SH-SY5Y (cell line): Measurements from ENCODE around the gene GFI1.

ENCODE experiments used
- GATA2 ChIP-seq: IDR thresholded peaks from 2 replicates; pipeline ENCODE4 v1.6.1; 2011; ENCODE audit warnings: mild to moderate bottlenecking, low read depth, low read length
- GATA3 ChIP-seq: IDR thresholded peaks from 2 replicates; pipeline ENCODE4 v1.6.1; 2011; ENCODE audit warnings: low read depth, mild to moderate bottlenecking, low read length, moderate library complexity

The GFI1 gene

DNA sequence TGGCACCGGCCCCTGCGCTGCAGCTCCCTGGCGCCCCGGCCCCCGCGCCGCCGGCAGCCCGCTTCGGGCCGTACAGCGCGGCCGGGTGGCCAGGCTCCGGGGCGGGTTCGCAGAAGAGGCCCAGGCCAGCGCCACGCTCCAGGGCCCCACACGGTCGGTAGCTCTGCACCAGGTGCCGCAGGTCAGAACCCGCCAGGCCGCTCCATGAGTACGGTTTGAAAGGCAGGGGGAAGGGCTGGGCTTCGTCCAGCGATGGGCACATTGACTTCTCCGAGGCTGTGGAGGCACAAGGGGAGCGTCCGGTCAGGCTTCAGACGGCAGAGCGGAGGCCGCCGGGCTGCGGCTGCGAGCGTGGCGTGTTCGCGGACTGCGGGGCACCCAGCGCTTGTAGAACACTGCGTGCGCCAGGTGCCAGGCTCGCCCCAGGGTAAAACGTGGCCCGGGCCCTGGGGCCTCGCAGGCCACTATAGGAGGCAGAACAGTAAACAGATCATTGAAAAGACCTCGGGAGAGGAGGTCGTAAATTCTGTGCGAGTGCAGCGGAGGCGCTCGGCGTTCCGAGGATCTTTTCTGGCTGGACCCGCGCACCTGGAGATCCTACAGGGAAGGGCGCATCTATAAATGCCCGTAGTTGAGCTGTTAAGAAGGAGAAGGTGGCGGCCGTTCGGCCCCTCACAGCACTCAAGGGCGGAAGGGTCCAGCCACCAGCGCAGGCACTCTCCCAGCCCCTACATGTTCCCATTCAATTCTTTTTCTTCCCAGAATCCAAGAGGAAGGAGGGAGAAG lies 5.7 kb downstream of the GFI1 start:
- TF ChIP-seq GATA3 (no peak), GATA2 (no peak)

DNA sequence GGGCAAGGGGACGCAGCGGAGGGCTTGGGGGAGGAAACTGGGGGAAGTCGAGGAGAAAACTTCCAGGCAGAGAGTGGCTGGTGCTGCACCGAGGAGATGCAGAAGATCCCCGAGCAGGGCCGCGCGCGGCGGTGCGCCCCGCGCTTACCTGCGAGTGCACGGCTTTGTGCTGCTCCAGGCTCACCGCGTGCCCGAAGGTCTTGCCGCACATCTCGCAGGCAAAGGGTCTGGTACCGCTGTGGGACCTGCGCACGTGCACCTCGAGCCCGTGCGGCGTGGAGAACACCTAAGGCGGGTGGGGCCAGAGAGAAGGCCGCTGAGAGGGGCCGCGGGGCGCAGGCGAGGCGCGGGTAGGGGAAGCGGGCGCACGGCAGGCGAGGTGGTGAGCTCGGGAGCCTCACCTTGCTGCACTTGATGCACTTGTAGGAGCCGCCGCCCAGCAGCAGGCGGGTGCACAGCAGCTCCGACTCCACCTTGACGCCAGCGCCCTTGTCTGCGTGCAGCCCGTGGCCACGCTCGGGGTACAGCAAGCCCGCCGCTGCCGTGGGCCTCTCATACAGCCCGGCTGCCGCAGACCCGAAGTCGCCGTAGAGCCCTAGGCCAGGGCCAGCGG lies 6.4 kb downstream of the GFI1 start:
- no peak for TF ChIP-seq GATA3

DNA sequence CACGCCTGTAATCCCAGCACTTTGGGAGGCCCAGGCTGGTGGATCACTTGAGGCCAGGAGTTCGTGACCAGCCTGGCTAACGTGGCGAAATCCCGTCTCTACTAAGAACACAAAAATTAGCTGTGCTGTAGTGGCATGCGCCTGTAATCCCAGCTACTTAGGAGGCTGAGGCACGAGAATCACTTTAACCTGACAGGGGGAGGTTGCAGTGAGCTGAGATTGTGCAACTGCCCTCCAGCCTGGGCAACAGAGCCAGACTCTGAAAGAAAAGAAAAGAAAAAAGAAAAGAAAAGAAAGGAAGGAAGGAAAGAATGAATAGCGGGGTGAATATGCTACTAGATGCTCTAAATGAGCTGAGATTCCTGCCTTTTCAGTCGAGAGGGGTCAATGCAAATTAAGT lies 7.1 kb downstream of the GFI1 start:
- TF ChIP-seq GATA2 (no peak), GATA3 (no peak)

GRCh38 chr1:92478393-92478792 lies 8.3 kb downstream of the GFI1 start:
- TF ChIP-seq GATA2 (no peak), GATA3 (no peak)

- TF ChIP-seq GATA3 (no peak), GATA2 (no peak)
Observed at GRCh38 chr1:92476071-92476631, 10.6 kb downstream of the GFI1 start.

- no peak for TF ChIP-seq GATA2
- TF ChIP-seq GATA3 = no peak
Observed at GRCh38 chr1:92475029-92475428, 11.7 kb downstream of the GFI1 start.

DNA sequence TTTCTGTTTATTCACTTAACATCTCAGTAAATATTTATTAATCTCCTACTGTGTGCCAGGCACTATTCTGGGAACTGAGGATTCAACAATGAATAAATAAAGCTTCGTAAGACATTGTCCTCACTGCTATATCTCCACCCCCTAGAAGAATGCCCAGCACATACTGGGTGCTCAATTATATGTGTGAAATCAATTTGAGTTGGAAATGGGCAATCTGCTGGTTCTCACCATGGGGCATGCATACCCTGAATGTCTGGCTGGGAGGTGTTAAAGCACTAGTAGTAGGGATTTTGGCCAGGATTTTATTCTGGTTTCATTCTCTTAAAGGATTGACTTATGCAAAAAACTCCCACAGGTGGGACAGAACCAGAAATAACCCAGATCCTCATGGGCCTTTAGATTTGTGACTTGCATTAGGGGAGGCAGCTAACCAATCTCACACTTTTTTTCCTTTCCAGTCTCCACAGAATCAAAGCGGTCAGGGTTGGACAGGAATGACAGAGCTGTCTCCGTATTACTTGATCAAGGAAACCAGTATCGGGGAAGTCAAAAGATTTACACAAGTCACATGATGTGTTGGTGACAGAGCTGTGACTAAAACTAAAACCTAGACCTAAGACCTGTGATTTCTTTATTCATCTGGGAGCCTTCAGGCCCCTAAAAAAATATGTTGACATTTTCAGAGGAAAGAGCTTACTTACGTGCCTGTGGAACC lies 12.8 kb downstream of the GFI1 start:
- TF ChIP-seq GATA3 (no peak), GATA2 (no peak)

DNA sequence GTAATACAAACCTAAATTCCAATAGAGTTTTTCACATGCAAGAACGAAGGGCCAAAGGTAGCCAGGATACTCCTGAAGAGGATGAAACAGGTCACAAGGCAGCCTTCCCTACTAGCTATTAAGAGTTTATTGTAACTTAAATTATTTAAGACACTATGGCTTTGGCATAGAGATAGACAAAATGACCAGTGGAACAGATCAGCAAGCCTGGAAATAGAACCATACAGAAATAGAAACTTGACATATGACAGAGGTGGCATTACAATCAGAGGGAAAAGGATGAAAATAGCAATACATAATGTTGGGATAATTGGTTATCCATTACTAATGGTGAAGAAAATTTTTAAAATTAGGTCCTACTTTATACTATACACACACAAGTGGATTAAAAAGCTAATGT lies 16.5 kb downstream of the GFI1 start:
- TF ChIP-seq GATA2 = no peak
- no peak for TF ChIP-seq GATA3

DNA sequence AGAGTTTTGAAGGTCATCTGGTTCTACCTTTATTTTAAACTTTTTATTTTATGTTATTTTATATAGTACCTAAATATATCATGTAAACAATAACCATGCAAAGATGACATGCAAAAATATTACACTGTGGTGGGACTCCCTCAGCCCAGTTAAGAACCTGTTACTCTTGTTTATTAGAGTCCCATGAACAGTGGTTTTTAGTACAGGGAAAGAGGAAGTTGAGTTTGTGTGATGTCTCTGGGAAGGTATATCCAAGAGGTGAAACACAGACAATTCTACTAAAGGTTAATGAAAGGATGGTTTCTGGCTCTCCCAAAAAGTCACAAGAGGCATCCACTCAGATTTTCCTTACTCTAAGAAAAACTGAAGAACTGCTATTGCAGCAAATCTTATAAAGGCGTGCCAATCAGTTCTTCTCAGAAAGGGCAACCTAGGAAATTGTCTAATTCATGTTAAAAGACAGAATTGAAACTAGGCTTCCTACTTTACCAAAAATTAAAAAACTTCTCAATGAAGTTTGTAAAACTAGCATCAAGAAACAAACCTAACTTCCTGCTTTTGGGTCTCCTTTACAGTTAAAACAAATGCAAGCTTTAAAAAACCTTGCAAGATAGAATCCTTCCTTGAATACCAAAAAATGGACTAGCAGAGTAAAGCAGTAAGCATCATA lies 19.9 kb downstream of the GFI1 start:
- no peak for TF ChIP-seq GATA2
- TF ChIP-seq GATA3 = no peak

GRCh38 chr1:92465256-92465647 lies 21.5 kb downstream of the GFI1 start:
- no peak for TF ChIP-seq GATA2
- no peak for TF ChIP-seq GATA3

DNA sequence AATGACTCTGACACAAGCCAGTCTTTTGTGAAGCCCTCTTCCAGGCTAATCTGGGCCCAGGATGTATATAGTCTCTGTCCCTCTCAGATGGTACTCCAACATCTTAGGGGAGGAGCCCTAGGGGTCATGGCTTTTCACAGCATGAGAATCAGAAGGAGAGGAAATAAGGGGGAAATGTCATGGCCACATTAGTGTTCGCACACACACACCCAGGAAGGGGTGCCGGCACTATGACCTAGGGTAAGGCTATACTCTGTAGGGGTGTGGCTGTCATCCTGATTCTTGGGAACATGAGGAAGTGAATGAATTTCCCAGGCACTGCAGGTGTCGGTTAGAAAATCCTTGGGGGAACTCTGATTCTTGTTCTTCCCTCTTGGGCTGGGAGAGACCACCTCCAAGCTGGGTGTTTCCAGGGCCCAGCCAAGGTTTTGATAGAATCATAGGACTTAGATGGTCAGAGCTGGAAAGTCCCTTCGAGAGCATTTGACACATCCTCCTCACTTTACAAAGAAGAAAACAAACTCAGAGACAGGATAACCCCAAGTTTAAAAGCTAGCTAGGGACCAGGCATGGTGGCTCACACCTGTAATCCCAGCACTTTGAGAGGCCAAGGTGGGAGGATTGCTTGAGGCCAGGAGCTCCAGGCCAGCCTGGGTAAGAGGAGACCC lies 22.0 kb downstream of the GFI1 start:
- TF ChIP-seq GATA2 (no peak), GATA3 (no peak)

DNA sequence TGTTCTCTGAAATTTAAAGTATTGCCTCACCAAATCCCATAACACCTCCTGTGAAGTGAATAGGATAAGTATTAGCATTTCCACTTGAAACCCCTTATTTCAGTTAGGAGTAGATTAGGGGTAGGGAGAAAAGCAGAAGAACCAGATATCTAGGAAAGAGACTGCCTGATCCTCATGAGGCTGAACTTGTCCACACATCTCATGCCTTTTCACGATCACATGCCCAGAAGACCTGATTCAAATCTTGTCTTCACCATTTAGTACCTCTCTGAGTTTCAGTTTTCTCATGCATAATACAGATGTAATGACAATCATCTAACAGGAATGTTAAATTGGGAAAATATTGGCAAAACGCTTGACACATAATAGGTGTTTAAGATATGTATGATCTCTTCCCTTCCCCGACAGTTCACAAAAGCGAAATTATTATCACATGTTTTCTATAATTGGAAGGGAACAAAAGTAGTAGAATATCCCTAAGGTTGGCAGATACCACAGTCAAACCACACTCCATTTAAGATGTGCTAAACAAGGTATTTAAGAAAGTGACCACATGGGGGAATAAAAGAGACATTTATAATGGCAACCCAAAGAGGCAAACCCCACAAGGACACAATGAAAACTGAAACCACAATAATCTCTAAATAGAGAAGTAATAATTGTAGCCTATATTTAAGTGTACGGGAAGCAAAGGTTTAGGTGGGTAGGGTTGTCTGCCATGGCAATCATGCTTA lies 25.2 kb downstream of the GFI1 start:
- TF ChIP-seq GATA3 (no peak), GATA2 (no peak)

DNA sequence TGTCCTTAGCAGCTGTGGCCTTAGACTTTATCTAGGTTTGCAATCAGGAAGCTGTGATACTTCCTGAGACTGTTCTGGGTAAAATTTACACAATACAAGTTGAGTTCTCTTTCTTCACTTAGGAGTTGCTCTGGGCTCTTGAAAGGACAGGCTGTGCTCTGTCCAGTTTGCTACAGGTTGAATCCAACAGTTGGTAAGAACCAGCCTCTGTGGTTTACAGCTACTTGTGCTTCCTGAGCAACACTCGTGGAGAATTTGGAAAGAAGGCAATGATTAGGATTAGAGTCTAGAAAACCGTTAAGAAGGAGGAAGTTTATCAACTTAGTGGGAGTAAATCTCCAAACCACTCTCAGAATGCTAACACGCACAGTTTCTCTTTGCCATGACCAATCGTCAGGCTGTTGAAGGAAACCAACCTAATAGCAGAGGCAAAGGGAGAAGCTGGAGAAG lies 26.8 kb downstream of the GFI1 start:
- TF ChIP-seq GATA3 (no peak), GATA2 (no peak)

GRCh38 chr1:92458146-92458545 lies 28.6 kb downstream of the GFI1 start:
- no peak for TF ChIP-seq GATA2
- TF ChIP-seq GATA3 = no peak
